Stomach (tissue), 9 donors: ENCODE results near the gene SLC38A1. TPM values are rescaled to one million over a fixed set of nuclear protein-coding genes. Genes with fewer than 3 reads are reported as not detected.

Experiments
- DNase-seq, 2 donors: peaks; one replicate each; pipeline versions ENCODE4 v3.0.0 to v3.0.0-alpha.2; 2013 to 2019
- H3K27ac ChIP-seq, 5 donors: fragments of 200-600 bp in 4 of 5; sonication (generic) in 4 of 5; one replicate each; pipeline ENCODE4 v1.5.1; 2013 to 2019; ENCODE audit warnings: mild to moderate bottlenecking in 1 of 5, moderate library complexity in 1 of 5
- H3K27me3 ChIP-seq, 3 donors: fragments of 200-600 bp; sonication (generic); one replicate each; pipeline ENCODE4 v1.5.1; 2017 to 2019; ENCODE audit warnings: mixed run types in 1 of 3
- H3K36me3 ChIP-seq, 4 donors: fragments of 200-600 bp; sonication (generic); 1 replicate in 3 of 4; 2 replicates in 1 of 4; pipeline ENCODE4 v1.5.1; 2016 to 2019
- H3K4me1 ChIP-seq, 4 donors: fragments of 200-600 bp; sonication (generic); one replicate each; pipeline ENCODE4 v1.5.1; 2016 to 2019
- H3K4me3 ChIP-seq, 4 donors: fragments of 200-600 bp; sonication (generic) in 3 of 4; one replicate each; pipeline ENCODE4 v1.5.1; 2016 to 2019; ENCODE audit warnings: mild to moderate bottlenecking in 1 of 4
- H3K9me3 ChIP-seq, 4 donors: fragments of 200-600 bp; sonication (generic); one replicate each; pipeline ENCODE4 v1.5.1; 2016 to 2019
- EP300 ChIP-seq: sonication (generic); formaldehyde crosslinking; IDR thresholded peaks from one replicate; pipeline ENCODE4 v1.6.1; 2017; ENCODE audit warnings: antibody characterized with exemption
- POLR2A ChIP-seq, 4 donors: fragments of 450-650 bp; IDR thresholded peaks; one replicate each; pipeline ENCODE4 v1.6.1; 2016; ENCODE audit warnings: antibody characterized with exemption in 4 of 4, control low read depth in 2 of 4, mild to moderate bottlenecking in 1 of 4, moderate library complexity in 1 of 4
- POLR2AphosphoS5 ChIP-seq, 3 donors: sonication (generic); formaldehyde crosslinking; IDR thresholded peaks; one replicate each; pipeline ENCODE4 v1.6.1; 2016; ENCODE audit warnings: antibody characterized with exemption in 3 of 3
- WGBS, 5 donors: extraction: QIAGEN DNeasy Blood & Tissue Kit in 3 of 5; methylation state at CpG; one replicate each; pipeline versions ENCODE4 v1.1.5 to v1.1.7; 2013 to 2018; 5-methylcytosine and 5-hydroxymethylcytosine counted together
- intact Hi-C: fragments of 100-400 bp; cut with DNase I; formaldehyde crosslinking; loops from one replicate; pipeline ENCODE4 v1.15.1; 2023; ENCODE audit warnings: low total_unique reads
- polyA plus RNA-seq, 3 donors: library from polyadenylated mRNA; stranded (reverse); fragments of 200-250 nt; gene quantifications; one replicate each; pipeline ENCODE4 v1.2.3, GENCODE V29; 2013
- total RNA-seq, 5 donors: library from RNA; depleted of rRNA; stranded (reverse); fragments of >200 nt; gene quantifications; one replicate each; pipeline versions ENCODE4 v1.1.0 to v1.2.3, GENCODE V29; 2014 to 2016
- TF ChIP-seq, protein P1 (sequence below), 7 experiments: fragments of 450-650 bp in 4 of 7; fragments of 200-600 bp in 3 of 7; sonication (generic) in 3 of 7; IDR thresholded peaks; one replicate each; pipeline ENCODE4 v1.5.1; 2016 to 2019; ENCODE audit warnings: antibody characterized with exemption in 7 of 7, control low read depth in 2 of 7, mild to moderate bottlenecking in 1 of 7
- donor health status: healthy with polysubstance abuse.
- donor health status: Bipolar disorder and iron deficiency.
- donor health status: healthy.

SLC38A1 gene
- total and polyA plus RNA-seq, 8 donors, result 3.2 to 164 (median 51.6) TPM

DNA sequence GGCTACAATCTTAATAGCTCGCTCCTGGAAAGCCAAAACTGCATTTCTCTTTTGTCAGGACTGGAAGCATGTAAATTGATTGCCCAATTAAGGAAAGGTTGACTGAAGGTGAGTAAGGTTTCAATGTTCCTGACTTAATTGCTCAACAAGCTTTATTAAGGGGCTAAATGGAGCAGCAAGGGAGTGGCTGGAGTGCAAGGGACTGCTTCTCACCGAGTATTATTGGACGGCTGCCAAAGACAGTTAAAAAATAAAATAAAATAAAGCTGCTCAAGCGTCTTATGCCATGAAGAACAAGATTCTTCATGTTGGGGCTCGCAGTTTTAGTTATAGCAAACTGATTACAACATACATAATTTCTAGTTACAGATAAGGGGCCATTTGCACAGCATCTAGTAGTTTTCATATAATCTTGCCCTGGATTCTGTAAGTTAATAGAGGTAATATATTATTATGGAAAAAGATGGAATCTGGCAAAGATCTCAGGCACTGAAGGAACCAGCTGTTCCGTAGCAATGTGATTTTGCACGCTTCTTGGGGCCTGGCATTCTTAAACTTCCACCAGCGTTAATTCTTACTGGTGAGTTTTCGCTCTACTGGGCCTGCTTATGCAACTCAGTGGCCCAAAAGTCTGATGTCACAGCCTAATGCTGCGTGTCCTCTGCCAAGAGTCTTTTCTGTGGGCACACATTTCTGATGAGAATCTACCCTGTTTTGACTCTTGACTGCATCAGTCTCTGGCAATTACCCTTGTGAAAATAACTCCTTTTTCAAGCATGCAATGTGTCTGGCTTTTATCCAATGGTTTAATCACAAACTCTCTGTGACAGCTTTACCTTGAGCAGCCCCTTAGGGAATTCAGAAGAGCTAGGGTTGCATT is 108.5 kb downstream of the SLC38A1 start:
- intact Hi-C loops, result no loop called here
- H3K27ac ChIP-seq, result peak overlapping the region in 3 of 5 donors; percentile 8 to 73 (median 33)
- peak in 2 of 3 donors; percentile 52 for TF ChIP-seq POLR2AphosphoS5 (IDR thresholded peaks at IDR 0.05)
- TF ChIP-seq EP300, result peak; percentile 21
- TF ChIP-seq, protein P1, sequence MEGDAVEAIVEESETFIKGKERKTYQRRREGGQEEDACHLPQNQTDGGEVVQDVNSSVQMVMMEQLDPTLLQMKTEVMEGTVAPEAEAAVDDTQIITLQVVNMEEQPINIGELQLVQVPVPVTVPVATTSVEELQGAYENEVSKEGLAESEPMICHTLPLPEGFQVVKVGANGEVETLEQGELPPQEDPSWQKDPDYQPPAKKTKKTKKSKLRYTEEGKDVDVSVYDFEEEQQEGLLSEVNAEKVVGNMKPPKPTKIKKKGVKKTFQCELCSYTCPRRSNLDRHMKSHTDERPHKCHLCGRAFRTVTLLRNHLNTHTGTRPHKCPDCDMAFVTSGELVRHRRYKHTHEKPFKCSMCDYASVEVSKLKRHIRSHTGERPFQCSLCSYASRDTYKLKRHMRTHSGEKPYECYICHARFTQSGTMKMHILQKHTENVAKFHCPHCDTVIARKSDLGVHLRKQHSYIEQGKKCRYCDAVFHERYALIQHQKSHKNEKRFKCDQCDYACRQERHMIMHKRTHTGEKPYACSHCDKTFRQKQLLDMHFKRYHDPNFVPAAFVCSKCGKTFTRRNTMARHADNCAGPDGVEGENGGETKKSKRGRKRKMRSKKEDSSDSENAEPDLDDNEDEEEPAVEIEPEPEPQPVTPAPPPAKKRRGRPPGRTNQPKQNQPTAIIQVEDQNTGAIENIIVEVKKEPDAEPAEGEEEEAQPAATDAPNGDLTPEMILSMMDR (IDR thresholded peaks at IDR 0.05), result no peak
- no peaks in the 10 kb centered on the region for H3K36me3 ChIP-seq
- no peaks in the 10 kb centered on the region for H3K27me3 ChIP-seq
- H3K4me1 ChIP-seq, result peaks cover 0 to 23% (median 7%) of the 10 kb centered on the region in 4 donors
- peaks cover 0 to 8% (median 0%) of the 10 kb centered on the region in 4 donors for H3K9me3 ChIP-seq
- WGBS, 5 donors, result 45 to 57% (median 54%) methylated on average over 10 of the region's 10 CpGs
- no peak overlapping the region for H3K4me3 ChIP-seq
- DNase-seq, result peak in 1 of 2 donors; percentile 73

DNA sequence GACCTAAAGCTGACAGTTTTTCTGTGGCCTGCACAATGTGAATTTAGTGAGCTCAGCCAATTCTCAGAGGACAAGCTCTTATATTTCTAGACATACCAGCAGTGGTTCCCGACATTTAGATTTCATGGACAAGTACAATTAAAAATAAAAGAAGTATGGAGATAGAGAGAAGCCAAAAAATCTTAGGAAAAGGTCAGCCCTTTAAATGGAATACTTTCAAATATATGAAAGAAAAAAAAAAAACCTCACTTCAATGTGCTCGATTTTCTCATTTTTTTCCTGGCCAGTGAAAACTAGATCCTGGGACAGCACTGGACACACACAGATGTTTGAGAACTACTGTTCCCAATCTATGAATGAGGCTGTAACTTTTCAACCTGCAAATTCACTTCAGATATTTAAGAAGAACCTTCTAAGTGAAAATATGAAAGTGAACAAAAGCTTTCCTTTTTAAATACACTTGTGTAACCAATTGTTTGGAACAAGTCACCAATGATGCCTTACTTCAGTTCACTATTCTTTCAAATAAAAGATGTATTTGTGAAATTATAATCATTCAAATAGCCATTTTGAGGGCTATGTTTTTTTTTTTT is 109.4 kb downstream of the SLC38A1 start:
- Histone ChIP-seq H3K9me3 (peaks cover 0 to 8% (median 0%) of the 10 kb centered on the region in 4 donors), H3K36me3 (no peaks in the 10 kb centered on the region), H3K27ac (peak overlapping the region in 1 of 5 donors; percentile 73), H3K4me1 (peaks cover 0 to 25% (median 7%) of the 10 kb centered on the region in 4 donors), H3K27me3 (no peaks in the 10 kb centered on the region), H3K4me3 (no peak overlapping the region)
- TF ChIP-seq, protein P1 (IDR thresholded peaks at IDR 0.05), result no peak
- TF ChIP-seq EP300, result no peak
- no peak for TF ChIP-seq POLR2A (IDR thresholded peaks at IDR 0.05)
- TF ChIP-seq POLR2AphosphoS5 (IDR thresholded peaks at IDR 0.05), result no peak
- intact Hi-C loops, result no loop called here
- WGBS, 5 donors, result 77 to 93% (median 84%) methylated on average over 2 of the region's 2 CpGs
- no peak for DNase-seq

DNA sequence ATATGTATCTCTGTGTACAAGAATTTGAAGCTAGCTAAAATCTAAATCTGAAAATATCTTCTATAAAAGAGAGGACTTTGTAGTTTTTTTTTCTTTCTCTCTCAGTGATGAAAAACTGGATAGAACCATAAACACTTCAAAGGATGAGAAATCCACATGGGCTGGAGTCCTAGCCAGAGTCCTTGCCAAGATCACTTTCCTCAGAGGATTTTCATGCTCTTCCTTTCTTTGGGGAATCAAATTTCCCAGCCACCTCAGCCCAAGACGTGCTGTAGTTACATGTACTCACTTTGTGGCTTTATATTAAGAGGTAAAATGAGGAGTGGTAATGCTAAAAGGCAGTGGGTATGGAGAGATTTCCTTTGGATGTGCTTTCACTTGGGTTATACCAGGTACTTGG is 110.3 kb downstream of the SLC38A1 start:
- DNase-seq, result peak in 1 of 2 donors; percentile 20
- intact Hi-C loops, result no loop called here
- peaks cover 0 to 8% (median 0%) of the 10 kb centered on the region in 4 donors for H3K9me3 ChIP-seq
- no peaks in the 10 kb centered on the region for H3K36me3 ChIP-seq
- no peak for TF ChIP-seq POLR2AphosphoS5 (IDR thresholded peaks at IDR 0.05)
- no peak for TF ChIP-seq EP300
- WGBS, 5 donors, result 53 to 92% (median 79%) methylated on average over 1 of the region's 1 CpG
- peaks cover 0 to 34% (median 10%) of the 10 kb centered on the region in 4 donors for H3K4me1 ChIP-seq
- peak overlapping the region in 1 of 5 donors; percentile 73 for H3K27ac ChIP-seq
- no peak overlapping the region for H3K4me3 ChIP-seq
- no peaks in the 10 kb centered on the region for H3K27me3 ChIP-seq

DNA sequence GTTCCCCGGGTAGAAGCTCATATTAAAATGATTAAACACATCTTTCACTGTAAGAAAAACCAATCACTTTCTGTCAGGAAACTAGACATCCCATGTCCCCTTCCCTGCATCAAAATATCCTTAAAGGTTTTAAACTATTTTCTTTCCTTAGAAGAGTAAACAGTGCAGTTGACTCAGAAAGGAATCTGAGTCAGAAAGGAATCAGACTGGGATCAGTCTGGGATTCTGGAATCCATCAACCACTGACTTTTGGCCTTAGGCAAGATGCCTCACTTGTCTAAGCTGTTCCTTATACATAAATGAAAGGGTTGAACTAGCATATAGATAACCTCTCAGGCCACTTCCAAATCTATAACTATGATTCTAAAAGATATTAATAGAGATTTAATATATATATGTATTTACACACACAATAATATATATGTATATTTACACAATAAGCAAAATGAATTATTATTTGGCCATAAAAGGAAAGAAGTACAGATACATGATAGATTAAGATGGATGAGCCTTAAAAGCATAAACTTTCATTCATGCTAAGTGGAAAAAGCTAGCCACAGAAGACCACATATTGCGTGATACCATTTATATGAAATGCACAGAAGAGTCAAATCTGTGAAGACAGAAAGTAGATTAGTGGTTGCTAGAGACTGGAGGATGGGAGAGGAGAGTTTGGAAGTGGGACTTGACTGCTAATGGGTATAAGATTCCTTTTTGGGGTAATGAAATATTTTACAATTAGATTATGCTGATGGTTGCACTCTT is 114.4 kb downstream of the SLC38A1 start:
- Histone ChIP-seq H3K27me3 (no peaks in the 10 kb centered on the region), H3K9me3 (peaks cover 0 to 8% (median 0%) of the 10 kb centered on the region in 4 donors), H3K4me1 (peaks cover 0 to 22% (median 8%) of the 10 kb centered on the region in 4 donors), H3K36me3 (no peaks in the 10 kb centered on the region), H3K4me3 (no peak overlapping the region), H3K27ac (no peak overlapping the region)
- no peak for DNase-seq
- intact Hi-C loops, result no loop called here
- TF ChIP-seq, protein P1 (IDR thresholded peaks at IDR 0.05), result no peak
- no peak for TF ChIP-seq EP300
- peak in 1 of 3 donors; percentile 56 for TF ChIP-seq POLR2AphosphoS5 (IDR thresholded peaks at IDR 0.05)
- TF ChIP-seq POLR2A (IDR thresholded peaks at IDR 0.05), result no peak
- WGBS, 5 donors, result 54 to 68% (median 62%) methylated on average over 2 of the region's 2 CpGs
